NCI-H2227 treated with DMSO at 0.1 percent for 48 hours (cell line): ENCODE data around the gene NSUN5.
"Not testable (repeated sequence)": the region's sequence is repeated elsewhere in the genome, so short reads cannot be mapped to it uniquely, and the experiment has no call there.

Experiments used
- DNase-seq: peaks from one replicate; lab custom pipeline; 2025; lab: John Stamatoyannopoulos, UW

Gene NSUN5

DNA sequence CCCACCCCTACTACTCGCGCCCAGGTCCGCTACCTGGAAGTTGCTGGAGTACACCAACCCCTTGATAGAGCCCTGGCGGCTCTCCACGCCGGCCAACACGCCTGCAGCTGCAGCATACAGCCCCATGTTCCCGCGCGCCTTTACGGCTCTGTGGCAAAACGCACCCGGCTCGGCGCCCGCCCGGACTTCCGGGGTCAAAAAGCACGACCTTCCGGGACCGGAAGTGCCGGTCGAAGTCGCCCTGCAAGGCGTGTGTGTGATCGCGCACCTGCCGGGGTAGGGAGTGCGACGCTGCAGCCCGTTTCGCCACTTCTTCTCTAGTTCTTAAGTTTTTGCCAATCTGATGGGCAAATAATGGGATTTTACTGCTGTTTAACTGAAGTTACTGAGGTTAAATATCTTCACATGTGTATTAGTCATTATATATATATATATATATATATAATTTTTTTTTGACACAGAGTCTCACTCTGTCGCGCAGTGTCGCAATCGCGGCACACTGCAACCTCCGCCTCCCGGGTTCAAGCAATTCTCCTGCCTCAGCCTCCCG, at the start of gene NSUN5:
TSS of gene NSUN5 (minus strand) at position 162 of the 550 bp plus-strand sequence. CDS start at position 126, 36 bp downstream.
- DNase-seq, result peak; percentile 21

DNA sequence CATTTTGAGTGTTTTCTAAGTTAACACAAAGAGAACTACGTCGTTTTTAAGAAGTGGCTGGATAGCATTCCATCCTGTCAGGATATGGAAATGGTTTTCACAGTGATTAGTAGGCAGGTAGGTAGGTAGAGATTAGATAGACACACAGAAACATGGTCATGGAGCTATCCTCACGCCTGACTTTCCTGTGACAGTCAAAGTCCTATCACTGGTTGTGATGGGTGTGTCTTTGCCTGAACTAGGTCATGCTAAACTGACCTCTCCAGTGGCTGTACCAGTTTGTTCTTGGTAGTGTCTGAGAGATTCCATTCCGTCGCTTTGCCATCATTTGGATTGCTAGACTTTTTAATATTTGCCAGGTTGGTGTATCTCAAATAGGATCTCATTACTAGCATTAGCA, 47.5 kb upstream of the NSUN5 start:
- no peak for DNase-seq

- no peak for DNase-seq
These were observed 46.2 kb upstream of the NSUN5 start for GRCh38 chr7:73354821-73355220.

- DNase-seq, result no peak
These were observed 45.6 kb upstream of the NSUN5 start for GRCh38 chr7:73354196-73354595.

GRCh38 chr7:73353243-73353642, 44.6 kb upstream of the NSUN5 start:
- no peak for DNase-seq

- DNase-seq, result no peak
These were observed 44.2 kb upstream of the NSUN5 start for GRCh38 chr7:73352784-73353183.

GRCh38 chr7:73351447-73352167, 43.0 kb upstream of the NSUN5 start:
- DNase-seq, result no peak

DNA sequence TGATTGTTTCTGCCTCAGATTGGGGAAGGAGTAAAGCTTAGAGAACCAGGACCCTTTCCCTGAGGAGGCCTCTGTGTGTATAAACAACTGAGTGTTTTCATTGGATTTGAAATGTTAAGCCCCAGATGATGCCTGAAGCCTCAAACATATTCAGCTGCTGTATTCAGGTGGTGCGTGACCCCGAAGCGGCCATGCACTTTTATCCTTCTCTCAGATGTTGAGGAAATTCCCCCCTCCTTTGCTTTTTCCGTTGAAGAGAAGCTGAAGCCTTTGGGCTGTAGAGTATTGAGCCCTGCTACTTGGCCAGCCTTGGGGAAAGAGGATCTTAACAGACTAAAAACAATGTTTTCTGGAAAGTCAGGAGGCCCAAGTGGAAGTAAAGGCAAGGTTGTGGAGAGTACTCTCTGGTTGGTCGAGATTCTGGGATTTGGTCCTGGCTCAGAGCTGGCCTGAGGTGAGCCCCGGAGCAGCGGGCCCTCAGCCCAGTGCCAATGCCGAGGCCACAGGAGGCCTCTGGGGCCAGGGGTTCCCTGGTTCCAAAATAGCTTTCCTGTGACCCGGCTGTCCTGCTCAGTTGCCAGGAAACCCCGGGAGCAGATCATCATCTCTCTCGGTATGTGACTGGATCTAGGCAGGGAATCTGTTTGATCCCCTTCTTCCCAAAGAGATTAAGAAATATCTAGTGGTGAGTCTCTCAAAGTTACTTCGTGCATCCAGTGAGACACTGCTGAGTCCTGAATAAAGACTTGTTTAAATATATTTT, 41.9 kb upstream of the NSUN5 start:
- no peak for DNase-seq

GRCh38 chr7:73349763-73350162, 41.1 kb upstream of the NSUN5 start:
- no peak for DNase-seq

- no peak for DNase-seq
These were observed 37.3 kb upstream of the NSUN5 start for GRCh38 chr7:73345951-73346350.

- DNase-seq, result no peak
These were observed 36.9 kb upstream of the NSUN5 start for GRCh38 chr7:73345538-73345937.

GRCh38 chr7:73343671-73344380, 35.2 kb upstream of the NSUN5 start:
- DNase-seq, result no peak

- DNase-seq, result no peak
These were observed 34.0 kb upstream of the NSUN5 start for GRCh38 chr7:73342645-73343044.

- DNase-seq, result no peak
These were observed 33.3 kb upstream of the NSUN5 start for GRCh38 chr7:73341877-73342276.

DNA sequence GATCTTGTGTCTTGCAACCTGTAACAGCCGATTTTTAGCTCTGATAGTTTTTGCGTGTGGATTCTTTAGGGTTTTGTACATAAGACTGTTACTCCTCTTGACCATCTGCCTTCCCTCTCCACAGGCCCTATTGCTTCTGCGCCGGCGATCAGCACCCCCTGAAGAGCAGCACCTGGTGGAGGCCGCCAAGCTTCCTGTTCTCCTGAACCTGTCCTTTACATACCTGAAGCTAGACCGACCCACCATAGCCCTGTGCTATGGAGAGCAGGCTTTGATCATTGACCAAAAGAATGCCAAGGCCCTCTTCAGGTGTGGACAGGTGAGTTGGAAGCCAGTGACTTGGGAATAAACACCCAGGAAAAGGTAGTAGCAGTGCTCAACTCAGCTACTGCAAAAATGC, 31.9 kb upstream of the NSUN5 start:
- DNase-seq, result no peak

- DNase-seq, result no peak
These were observed 29.7 kb upstream of the NSUN5 start for GRCh38 chr7:73338321-73338720.

DNA sequence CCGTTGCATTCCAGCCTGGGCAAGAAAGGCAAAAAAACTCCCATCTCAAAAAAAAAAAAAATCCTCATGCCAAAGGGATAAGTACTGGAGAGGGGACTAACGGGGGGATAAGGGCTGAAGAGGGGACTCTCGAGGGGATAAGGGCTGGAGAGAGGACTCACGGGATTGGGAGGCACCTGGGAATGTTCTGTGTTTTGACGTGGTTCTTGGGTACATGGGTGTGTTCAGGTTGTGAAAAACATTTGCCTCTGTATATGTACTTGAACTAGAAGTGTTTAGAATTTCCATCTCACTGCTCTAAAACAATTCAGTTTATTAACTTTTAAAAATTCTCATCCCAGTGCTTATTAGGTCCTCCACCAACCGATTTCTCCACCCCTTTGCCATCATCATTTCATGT, 23.8 kb upstream of the NSUN5 start:
- DNase-seq, result no peak

GRCh38 chr7:73330772-73331171, 22.1 kb upstream of the NSUN5 start:
- no peak for DNase-seq

- DNase-seq, result no peak
These were observed 21.4 kb upstream of the NSUN5 start for GRCh38 chr7:73329861-73330581.

DNA sequence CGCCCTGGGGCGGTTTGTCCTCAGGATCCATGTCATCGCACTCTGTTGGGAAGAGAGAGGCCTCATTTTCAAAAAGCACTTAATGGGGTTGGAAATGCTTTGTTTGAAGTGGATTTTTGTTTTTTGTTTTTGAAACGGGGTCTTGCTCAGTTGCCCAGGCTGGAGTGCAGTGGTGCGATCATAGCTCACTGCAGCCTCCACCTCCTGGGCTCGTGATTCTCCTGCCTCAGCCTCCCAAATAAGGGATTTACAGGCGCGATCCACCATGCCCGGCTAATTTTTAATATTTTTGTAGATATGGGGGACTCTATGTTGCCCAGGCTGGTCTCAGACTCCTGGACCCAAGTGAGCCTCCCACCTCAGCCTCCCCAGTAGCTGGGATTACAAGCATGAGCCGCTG, 20.1 kb upstream of the NSUN5 start:
- no peak for DNase-seq

GRCh38 chr7:73327922-73328321, 19.3 kb upstream of the NSUN5 start, which contains the start of the genes FKBP6 and TRIM50:
FKBP6 (plus strand) TSS chr7:73328161; CDS start chr7:73328429, 268 bp downstream.
TRIM50 (minus strand) TSS chr7:73328082; CDS start chr7:73324787, 3,295 bp downstream.
- not testable (repeated sequence) for DNase-seq

DNA sequence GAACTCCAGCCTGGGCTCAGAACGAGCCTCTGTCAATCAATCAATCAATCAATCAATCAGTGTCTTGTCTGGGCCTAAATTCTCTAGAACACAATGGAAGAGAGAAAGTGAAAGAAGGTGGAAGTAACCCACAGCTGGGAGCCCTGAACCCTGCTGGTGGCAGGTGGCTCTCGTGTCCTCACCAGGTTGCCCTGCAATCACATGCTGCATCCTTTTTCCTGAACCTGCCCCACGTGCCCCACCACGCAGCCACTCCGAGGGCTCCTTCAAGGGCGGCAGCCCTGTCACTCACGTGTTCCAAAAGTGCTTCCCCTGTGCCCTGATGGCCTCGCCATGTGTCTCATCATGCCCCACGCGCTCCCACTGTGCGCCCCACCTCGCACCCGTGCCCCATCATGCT, 18.8 kb upstream of the NSUN5 start:
- not testable (repeated sequence) for DNase-seq
